Testis (tissue), 3 donors: ENCODE data around the gene ANAPC2. TPM values are rescaled to one million over a fixed set of nuclear protein-coding genes. Genes with fewer than 3 reads are reported as not detected.

Experiments used
- DNase-seq: peaks from one replicate; pipeline ENCODE4 v3.0.0-alpha.2; 2019
- H3K27ac ChIP-seq, 2 donors: fragments of 200-600 bp; sonication (generic); one replicate each; pipeline ENCODE4 v1.5.1; 2019
- H3K27me3 ChIP-seq: fragments of 200-600 bp; sonication (generic); one replicate; pipeline ENCODE4 v1.5.1; 2019
- H3K36me3 ChIP-seq: fragments of 200-600 bp; sonication (generic); one replicate; pipeline ENCODE4 v1.5.1; 2017; ENCODE audit warnings: low read depth; ENCODE audit errors: missing control alignments
- H3K4me1 ChIP-seq: fragments of 200-600 bp; sonication (generic); one replicate; pipeline ENCODE4 v1.5.1; 2019
- H3K4me3 ChIP-seq, 2 donors: fragments of 200-600 bp; sonication (generic); one replicate each; pipeline ENCODE4 v1.5.1; 2017 to 2019
- H3K9me3 ChIP-seq: fragments of 200-600 bp; sonication (generic); one replicate; pipeline ENCODE4 v1.5.1; 2017
- CTCF ChIP-seq, 3 experiments: fragments of 450-650 bp in 2 of 3; fragments of 200-600 bp in 1 of 3; sonication (generic) in 1 of 3; IDR thresholded peaks; one replicate each; pipeline ENCODE4 v1.5.1; 2016 to 2019; ENCODE audit warnings: antibody characterized with exemption in 3 of 3, mild to moderate bottlenecking in 2 of 3, moderate library complexity in 1 of 3
- POLR2A ChIP-seq: fragments of 450-650 bp; IDR thresholded peaks from one replicate; pipeline ENCODE4 v1.6.1; 2017; ENCODE audit warnings: antibody characterized with exemption, mild to moderate bottlenecking, moderate library complexity
- WGBS, 2 donors: methylation state at CpG; one replicate each; pipeline ENCODE4 v1.1.5; 2018; 5-methylcytosine and 5-hydroxymethylcytosine counted together
- intact Hi-C: fragments of 100-400 bp; cut with DNase I; formaldehyde crosslinking; loops from one replicate; pipeline ENCODE4 v1.15.1; 2023; ENCODE audit warnings: low total_unique reads
- polyA plus RNA-seq: library from polyadenylated mRNA; stranded (reverse); fragments of 350-450 nt; fragmentation: Illumina TruSeq; extraction: RNeasy Lipid Tissue Mini Kit (QIAGEN cat#74804); gene quantifications from one replicate; pipeline ENCODE4 v1.2.3, GENCODE V29; 2014; ENCODE audit warnings: low read depth, low replicate concordance; ENCODE audit not compliant: insufficient read depth
- total RNA-seq, 2 donors: library from RNA; depleted of rRNA; stranded (reverse); fragments of >200 nt; gene quantifications; one replicate each; pipeline ENCODE4 v1.2.3, GENCODE V29; 2016

ANAPC2 gene
- total and polyA plus RNA-seq, 3 donors from 2014 or later: 80.6 to 98.5 (median 91.0) TPM

GRCh38 chr9:137222190-137223077 is 34.1 kb upstream of the ANAPC2 start, which contains the start of gene RNF208:
Gene RNF208, minus strand, starts transcription at chr9:137222240. Its CDS starts 1,028 bp downstream, at chr9:137221212.
- intact Hi-C loops: loop anchor here (10.0 kb wide), 1 partner anchor 108 kb away; the partner anchor contains the start of gene DPP7

GRCh38 chr9:137221506-137222111 is 33.2 kb upstream of the ANAPC2 start:
- peaks cover 23% of the 10 kb centered on the region for H3K4me1 ChIP-seq
- TF ChIP-seq POLR2A: no peak
- TF ChIP-seq CTCF (IDR thresholded peaks at IDR 0.05): no peak
- WGBS, 2 donors: 7 to 10% methylated on average over 2 to 33 of the region's 61 CpGs
- no peak overlapping the region for H3K27ac ChIP-seq
- no peak for DNase-seq
- no peaks in the 10 kb centered on the region for H3K9me3 ChIP-seq
- intact Hi-C loops: loop anchor here (10.0 kb wide), 1 partner anchor 107 kb away; the partner anchor contains the start of gene DPP7
- peak overlapping the region in 1 of 2 donors; percentile 2 for H3K4me3 ChIP-seq
- no peaks in the 10 kb centered on the region for H3K27me3 ChIP-seq
- H3K36me3 ChIP-seq: no peaks in the 10 kb centered on the region

More at GRCh38 chr9:137222190-137223077, 34.1 kb upstream of the ANAPC2 start, which contains the start of gene RNF208:
- WGBS, 2 donors: 0 to 2% methylated on average over 3 to 46 of the region's 88 CpGs
- H3K27me3 ChIP-seq: no peaks in the 10 kb centered on the region
- no peak for DNase-seq
- no peaks in the 10 kb centered on the region for H3K9me3 ChIP-seq
- peak within 1 kb of the TSS; percentile 56 to 76 for H3K4me3 ChIP-seq
- H3K36me3 ChIP-seq: no peaks in the 10 kb centered on the region
- H3K27ac ChIP-seq: peak within 1 kb of the TSS; percentile 59 to 68
- TF ChIP-seq POLR2A: no peak
- TF ChIP-seq CTCF (IDR thresholded peaks at IDR 0.05): no peak
- peaks cover 23% of the 10 kb centered on the region for H3K4me1 ChIP-seq

- H3K9me3 ChIP-seq: no peaks in the 10 kb centered on the region
- H3K36me3 ChIP-seq: no peaks in the 10 kb centered on the region
- no peak overlapping the region for H3K27ac ChIP-seq
- DNase-seq: no peak
- intact Hi-C loops: loop anchor here (10.0 kb wide), 1 partner anchor 106 kb away; the partner anchor contains the start of gene DPP7
- no peak overlapping the region for H3K4me3 ChIP-seq
- no peaks in the 10 kb centered on the region for H3K27me3 ChIP-seq
- 53% methylated on average over 13 of the region's 14 CpGs; no CpG with 5 or more reads in 1 of the 2 donors for WGBS, 2 donors
- TF ChIP-seq POLR2A (no peak), CTCF (IDR thresholded peaks at IDR 0.05) (no peak)
- H3K4me1 ChIP-seq: peaks cover 25% of the 10 kb centered on the region
These were observed 32.7 kb upstream of the ANAPC2 start for GRCh38 chr9:137221095-137221505.

- H3K4me3 ChIP-seq: no peak overlapping the region
- TF ChIP-seq CTCF (IDR thresholded peaks at IDR 0.05) (no peak), POLR2A (no peak)
- DNase-seq: no peak
- no peaks in the 10 kb centered on the region for H3K9me3 ChIP-seq
- H3K27me3 ChIP-seq: no peaks in the 10 kb centered on the region
- H3K27ac ChIP-seq: no peak overlapping the region
- intact Hi-C loops: loop anchor here (10.0 kb wide), 1 partner anchor 106 kb away; the partner anchor contains the start of gene DPP7
- no peaks in the 10 kb centered on the region for H3K36me3 ChIP-seq
- H3K4me1 ChIP-seq: peaks cover 29% of the 10 kb centered on the region
- WGBS, 2 donors: 84 to 88% methylated on average over 18 to 51 of the region's 52 CpGs
These were observed 32.1 kb upstream of the ANAPC2 start for GRCh38 chr9:137220317-137221094.
